Tongue (tissue), 2 donors: ENCODE data around the gene NAALADL2. TPM values are rescaled to one million over a fixed set of nuclear protein-coding genes. Genes with fewer than 3 reads are reported as not detected.

Experiments used
- DNase-seq: peaks from one replicate; pipeline ENCODE4 v3.0.0-alpha.2; 2015
- total RNA-seq: library from RNA; depleted of rRNA; stranded (reverse); fragments of >200 nt; gene quantifications from one replicate; pipeline ENCODE4 v1.2.3, GENCODE V29; 2014

Gene NAALADL2
- total RNA-seq, 1 donor from 2014 or later = 76.0 TPM

DNA sequence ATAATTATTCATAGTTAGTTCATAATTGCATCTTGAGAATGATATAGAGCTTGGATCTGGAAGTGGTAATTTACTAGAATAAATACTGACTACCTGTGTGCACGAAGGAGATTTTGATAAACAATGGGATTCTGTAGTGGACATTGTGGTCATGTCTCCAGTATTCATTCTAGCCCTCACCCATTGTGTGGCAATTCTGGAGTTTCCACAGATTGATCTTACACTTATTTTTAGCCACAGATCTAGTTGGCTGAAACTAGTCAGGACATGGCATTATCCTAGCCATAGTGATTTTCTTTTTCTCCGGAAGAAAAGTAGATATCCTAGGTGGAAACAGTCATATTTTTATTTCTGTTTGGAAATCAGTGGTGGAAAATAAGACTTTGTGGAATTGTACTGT is 833.1 kb downstream of the NAALADL2 start:
- no peak for DNase-seq

DNA sequence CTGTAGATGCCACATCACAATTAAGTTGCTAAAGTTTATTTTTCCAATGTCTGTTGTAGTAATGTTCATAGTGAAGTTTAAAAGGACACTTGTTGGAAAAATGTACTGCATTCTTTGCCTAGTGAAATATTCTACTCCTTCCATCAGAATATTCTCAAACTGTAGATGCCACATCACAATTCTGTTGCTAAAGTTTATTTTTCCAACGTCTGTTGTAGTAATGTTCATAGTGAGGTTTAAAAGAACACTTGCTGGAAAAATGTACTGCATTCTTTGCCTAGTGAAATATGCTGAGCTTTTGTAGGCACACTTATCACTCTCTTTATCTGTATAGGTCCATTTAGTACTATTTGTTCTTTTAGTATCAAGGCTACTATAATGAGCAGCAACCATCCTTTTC is 836.1 kb downstream of the NAALADL2 start:
- no peak for DNase-seq

DNA sequence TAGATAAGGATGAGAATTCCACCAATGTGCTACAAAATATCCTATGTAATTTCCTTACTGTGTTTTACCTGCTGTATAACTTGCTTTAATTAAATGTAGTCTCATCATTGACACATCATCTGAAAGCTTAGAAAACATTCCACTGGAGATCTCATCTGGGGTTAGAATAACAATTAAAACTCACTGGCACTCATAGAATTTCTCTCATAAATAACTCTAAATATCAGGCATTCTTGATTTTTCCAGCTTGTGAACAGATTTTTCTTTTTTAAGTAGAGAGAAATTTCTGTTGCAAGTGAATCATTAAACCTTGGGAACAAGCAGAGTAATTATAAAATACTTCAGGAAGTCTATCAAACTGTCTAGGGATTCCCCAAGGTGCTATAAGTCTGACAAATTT is 843.8 kb downstream of the NAALADL2 start:
- DNase-seq = no peak

DNA sequence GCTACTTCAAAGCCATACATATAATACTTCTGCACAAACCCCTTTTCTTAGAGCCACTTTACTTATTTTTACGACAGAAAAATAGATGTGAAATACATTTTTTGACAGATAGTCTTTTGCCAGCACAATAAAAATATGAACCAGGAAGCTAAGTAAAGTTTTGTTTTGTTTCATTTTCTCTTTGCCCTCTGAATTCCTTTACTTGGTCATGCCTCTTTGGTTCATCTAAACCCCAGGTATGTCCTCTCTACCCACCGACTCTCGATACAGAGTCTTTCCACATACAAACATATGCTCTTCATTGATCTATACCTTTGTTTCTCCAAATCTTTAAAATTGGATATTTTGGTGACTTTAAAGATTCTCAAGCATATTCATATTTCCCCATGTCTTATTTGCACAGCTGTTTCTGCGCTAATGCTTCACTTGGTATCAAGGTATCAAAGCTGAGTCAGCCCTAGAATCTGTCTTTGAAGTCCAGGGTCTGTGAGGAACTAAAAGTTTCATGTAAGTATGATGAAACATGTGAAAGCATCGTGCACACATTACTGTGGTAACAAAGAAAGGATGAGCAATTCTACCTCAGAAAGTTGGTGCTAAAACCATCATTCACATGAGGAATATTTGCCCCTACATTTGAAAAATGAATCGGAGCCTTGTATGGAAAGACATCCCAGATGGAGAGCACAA is 845.4 kb downstream of the NAALADL2 start:
- DNase-seq = no peak

DNA sequence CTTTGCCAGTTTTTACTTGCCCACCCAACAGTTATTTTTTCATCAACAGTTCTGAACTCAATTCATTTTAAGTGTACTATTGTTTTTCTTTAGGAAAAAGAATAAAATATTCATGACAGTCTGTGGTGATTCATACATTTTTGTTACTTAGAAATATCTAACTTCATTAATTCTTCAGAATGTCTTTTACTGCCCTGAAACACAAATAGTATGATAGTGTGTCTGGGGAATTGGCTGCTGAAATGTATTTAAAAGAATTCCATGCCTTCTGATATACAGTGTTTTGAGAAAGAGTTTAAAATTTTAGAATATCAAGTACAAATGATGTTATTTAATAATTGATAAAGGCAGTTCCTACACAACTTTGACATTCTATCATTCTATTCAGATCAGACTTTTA is 854.1 kb downstream of the NAALADL2 start:
- DNase-seq = no peak

DNA sequence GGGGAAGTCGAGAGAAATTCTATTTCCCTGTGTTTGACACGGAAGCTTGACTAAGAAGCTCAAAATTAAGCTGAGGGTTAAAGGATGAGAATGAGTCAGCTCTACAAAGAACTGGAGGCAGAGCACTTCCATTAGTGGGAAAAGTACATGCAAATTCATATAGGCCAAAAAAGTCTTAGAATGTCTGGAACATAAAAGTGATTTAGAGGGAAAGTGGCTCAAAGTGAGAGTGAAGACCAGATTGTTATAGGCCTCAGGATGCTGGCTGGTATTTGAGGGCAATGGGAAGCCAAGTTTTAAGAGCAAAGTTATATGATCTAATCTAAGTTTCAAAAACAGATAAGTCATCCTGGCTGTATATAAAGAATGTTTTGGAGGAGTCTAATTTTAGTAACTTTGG is 857.3 kb downstream of the NAALADL2 start:
- no peak for DNase-seq

DNA sequence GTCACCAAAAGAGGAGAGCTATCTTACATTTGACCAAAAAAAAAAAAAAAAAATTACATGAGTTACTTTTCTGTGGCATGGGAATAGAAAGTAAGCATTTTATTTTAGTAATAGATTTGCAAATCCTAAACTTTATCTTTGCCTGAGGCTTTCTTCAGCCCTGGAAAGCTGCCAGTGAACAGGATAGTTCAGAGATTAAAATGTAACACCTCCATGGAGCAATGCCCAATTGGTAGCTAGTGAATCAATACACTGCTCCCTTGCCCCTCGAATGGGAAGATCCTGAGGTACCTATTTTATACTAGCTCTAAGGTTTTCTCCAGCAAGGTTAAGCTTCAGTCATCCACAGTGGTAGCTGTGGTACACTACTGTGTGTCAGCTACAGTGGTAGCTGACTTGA is 867.1 kb downstream of the NAALADL2 start:
- DNase-seq = no peak

DNA sequence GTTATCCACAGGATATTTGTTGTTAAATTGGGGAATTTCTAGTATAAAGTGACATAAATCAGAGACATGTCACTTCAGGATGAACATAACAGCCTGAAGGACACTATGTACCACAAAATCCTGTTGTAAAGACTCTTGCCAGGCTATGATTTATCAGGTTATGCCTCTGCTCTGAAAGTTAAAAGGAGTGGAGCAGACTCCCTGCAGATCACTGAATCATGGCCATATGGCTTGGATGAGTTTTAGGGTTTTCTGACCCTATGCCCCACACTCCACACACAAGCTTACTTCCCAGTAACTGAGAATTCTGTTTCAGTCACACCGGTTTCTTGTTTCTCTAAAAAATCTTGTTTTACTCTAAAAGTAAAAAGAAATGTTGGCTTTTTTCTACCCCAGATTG is 869.4 kb downstream of the NAALADL2 start:
- DNase-seq = no peak

DNA sequence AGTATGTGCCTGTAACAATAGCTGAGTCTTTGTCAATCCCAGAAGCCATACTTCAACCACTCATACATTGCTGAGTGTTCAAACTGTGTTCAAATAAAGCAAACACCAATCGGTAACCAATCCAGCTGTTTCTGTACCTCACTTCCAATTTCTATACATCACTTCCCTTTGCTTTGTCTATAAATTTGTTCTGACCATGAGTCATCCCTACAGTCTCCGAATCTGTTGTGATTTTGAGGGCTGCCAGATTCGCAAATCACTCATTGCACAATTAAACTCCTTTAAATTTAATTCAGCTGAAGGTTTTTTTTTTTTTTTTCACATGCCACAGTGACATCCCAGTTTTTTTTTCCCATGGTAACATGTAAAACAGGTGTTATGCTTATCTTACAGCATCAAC is 870.3 kb downstream of the NAALADL2 start:
- DNase-seq = no peak

DNA sequence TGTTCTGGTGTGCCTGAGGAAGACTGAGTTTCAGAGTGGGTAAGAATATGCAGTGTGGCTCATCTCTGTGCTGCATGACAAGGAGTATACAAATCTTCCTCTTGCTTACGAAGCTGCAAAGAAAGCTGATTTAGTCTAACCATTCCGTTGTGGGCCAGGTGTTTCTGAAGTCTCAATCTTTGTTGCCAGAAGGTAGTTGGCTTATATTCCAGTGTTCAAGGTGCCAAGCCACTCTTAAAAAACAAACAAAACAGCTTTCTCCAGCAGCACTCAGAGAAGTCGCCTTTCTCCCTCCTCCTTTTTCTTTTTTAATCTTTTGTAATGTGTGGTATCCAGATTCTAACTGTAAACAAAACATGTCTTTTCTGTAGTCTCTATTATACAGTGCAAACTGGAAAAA is 872.4 kb downstream of the NAALADL2 start:
- peak; percentile 12 for DNase-seq

DNA sequence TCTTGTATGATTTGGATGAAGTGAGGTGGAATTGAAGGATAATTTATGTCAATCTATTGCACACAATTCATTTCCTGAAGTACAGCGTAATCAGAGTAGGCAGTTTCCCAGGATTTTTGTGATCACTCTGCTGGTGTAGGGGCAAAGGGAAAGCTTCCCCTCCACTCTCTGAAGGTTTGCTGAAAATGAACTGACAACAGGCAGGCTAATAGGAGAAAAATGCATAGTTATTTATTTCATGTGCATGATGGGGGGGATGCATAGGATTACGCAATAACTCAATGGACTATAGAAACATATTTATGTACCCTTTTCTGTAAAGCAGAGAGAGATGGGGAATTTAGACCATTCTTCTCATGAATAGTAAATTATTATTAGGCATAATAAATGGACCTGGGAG is 872.9 kb downstream of the NAALADL2 start:
- no peak for DNase-seq

DNA sequence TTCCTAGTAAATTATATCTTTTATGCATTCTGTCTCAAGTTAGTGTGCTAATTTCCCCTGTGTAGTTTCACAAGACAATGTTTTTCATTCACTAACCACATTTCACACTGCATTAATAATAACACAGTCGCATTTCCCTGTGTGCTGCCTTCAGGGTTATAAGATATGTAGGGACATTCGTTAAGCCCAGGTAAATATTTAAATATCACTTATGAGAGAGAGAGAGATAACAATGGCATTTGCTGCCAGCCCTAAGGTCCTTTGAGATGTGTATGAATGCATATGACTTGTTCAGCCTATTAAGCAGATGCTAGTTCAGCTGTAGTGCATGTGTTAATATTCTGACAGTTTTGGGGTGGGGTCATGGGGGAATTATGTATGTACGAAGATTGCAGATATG is 876.7 kb downstream of the NAALADL2 start:
- DNase-seq = no peak

DNA sequence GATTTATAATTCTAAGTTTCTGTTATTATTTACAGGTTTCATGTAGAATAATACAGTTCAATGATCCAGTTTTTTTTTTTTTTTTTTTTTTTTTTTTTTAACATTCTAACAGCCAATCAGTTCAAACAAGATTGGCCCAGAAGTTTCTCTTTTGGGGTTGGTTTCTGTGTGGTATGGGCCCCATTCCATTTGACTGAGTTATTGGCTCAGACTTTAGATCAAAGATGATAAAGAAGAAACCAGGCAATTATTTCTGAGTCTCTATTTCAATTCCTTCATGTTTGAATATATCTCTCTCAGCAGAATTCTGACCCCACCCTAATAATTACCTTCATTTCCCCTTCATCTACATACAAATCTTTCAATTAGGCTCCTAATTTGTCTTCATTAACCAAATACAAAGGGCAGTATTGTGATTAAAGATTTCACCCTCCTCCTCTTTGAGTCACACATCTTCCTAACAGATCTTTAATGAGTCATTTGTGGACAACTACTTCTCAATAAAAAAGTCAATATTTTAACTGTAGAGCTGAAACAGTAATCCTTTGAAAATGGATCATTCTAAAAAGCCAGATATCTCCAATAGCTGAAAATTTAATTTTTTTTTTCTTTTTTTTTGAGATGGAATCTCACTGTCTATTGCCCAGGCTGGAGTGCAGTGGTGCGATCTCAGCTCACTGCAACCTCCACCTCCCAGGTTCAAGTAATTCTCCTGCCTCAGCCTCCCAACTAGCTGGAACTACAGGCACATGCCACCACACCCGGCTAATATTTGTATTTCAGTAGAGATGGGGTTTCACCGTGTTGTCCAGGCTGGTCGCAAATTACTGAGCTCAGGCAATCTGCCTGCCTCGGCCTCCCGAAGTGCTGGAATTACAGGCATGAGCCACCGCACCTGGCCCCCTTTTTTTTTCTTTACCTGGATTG is 878.8 kb downstream of the NAALADL2 start:
- DNase-seq = no peak

DNA sequence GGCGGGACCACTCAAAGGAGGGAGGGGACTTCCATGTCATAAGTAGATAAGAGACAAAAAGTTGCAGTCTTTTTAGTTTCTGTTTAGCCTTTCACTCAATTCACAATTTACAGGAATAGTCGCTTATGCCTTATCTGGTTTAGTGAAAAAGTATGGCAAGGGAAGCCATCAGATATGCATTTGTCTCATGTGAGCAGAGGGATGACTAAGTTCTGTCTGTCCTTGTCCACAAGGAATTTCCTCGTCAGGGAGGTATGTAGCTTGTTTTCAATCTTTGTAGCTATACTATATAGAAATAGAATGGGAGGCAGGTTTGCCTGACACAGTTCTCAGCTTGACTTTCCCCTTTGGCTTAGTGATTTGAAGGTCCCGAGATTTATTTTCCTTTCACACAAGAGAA is 882.8 kb downstream of the NAALADL2 start:
- no peak for DNase-seq

DNA sequence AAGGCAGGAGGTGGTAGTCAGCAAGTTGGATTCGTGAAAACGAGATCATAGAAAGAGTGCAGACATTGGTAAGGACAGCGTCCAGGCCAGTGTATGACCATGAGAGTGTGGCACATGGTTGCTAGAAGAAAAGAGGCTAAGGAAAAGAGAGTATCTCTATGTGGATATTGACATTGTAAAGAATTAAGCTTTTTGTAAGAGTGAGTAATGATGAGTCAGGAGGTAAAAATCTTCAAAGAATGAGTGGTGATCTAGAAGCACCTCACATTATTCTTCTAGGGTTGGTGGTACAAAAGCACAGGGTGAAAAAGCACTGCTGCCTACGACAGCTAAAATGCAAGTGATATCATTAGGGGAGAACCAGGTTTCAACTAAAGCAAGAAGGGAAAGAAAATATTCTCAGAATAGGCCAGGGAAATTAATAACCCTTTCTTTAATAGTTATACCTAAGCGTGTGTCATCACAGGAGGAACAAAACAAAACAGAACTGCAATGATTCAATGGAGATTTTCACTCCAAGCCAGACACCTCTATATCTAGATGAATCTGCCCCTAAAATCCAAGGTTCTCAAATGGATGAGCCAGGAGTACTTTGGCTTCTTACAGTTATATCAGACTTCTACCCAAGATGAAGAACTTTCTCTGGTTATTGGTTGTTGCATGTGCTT is 884.7 kb downstream of the NAALADL2 start:
- DNase-seq = no peak

DNA sequence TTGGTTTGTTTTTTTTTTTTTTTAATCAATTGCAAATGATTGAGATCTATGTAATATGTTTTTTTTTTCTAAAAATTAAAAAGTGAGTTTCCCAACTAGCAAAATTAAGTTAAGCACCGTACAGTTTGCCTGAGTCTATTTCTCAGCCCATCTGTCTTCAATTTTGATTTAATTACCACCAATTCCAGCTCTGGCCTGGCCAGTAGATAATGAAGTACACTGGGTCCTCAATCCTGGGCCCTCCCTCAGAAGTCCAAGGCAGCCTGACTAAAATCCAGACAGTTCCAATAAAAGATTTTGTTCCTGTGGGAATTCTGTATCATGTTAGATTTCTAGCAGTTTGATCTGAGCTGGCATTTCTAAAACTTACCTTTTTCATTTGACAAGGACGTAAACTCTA is 887.2 kb downstream of the NAALADL2 start:
- DNase-seq = no peak

DNA sequence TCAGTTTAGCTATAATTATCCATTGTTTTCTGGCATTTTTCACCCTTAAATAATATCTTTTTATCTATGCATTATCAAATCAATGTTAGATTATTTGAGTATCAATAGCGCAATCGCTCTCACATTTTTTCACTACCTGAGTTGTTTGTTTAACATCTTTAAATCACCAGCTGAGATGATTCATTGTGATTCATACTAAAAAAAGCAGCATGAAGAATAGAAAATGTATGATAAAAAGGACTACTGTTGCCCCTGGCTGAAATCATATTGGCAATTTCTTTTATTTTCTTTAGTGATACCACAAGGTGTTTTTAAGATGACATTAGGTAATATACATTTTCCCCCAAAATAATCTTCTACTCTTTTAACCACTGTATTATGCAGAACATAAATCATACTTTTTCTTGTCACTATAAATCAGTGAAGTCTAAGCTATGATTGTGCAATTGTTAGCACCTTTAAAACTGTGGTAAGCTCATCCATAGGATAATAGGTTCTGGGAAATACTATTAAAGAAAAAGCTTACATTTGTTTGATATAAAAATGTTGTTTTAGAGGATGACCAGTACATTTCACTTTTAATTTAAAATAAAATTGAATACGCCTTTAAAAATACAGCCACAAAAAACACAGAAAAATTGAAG is 889.1 kb downstream of the NAALADL2 start:
- no peak for DNase-seq

DNA sequence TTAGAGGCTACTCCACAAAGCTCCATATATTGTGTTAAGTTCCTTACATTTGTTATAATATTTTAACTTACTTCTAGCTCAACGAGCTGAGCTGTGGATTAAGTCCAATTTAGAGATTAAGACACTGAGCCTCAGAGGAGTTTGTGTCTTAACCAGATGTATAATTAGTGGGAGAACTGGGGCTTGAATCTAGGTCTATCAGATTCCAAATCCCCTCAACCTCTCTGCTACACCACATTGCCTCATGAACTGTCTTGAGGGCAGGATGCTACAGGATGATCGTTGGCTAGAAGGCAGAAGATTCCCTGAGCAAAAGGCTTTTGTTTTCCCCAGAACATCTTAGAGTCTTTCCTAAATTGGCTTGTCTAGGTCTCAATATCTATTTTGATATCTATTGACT is 890.8 kb downstream of the NAALADL2 start:
- no peak for DNase-seq

DNA sequence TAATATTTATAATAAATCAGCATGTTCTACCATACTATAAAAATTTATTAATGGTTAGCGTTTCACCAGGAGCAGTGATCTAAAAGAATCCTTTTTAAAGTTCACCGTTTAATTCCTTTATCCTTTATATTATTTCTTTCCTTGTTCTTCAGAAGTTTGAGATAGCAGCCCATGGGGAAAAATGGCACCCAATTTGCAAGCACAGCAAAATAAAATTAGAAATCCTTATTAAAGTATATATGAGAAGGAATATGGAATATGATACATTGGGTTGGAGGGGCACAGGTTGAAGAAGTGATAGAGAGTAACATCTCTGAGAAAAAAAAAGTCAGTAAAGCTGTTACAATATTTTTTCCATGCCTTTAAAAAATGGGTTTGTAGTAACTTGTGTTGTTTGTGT is 892.0 kb downstream of the NAALADL2 start:
- no peak for DNase-seq

DNA sequence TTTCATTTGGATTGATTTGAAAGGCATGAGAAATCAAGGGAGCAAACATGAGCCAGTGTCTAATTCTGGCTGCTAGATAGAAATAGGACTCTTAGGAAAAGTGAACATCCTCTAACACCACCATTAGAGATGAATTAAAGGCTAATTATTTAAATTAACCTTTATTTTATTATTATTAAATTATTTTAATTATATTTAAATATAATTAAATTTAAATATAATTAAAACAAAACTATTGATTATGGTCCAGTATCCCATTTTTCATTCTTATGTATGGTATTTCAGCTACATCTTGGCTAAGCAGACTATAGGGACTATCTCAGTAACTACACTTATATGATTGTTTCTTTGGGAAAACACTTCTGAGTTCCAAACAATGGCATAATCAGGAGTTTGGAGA is 904.8 kb downstream of the NAALADL2 start:
- DNase-seq = no peak

DNA sequence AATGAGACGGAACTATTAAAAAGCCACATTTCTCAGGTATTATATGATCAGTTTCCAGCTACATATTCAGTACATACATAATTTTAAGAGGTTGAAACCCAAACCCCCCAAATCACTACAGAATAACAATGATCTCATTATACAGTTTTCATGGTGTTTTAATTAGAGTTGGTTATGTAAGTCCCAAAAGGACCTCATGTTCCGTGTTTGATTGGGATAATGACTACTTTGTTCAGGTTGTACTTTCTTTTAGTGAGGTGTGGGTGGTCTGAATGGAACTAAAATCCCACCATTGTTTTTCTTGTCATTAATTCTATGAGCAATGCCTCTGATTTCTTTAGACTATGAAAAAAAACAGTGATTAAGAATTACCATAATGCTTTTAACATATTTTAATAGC is 905.6 kb downstream of the NAALADL2 start:
- DNase-seq = peak; percentile 5

DNA sequence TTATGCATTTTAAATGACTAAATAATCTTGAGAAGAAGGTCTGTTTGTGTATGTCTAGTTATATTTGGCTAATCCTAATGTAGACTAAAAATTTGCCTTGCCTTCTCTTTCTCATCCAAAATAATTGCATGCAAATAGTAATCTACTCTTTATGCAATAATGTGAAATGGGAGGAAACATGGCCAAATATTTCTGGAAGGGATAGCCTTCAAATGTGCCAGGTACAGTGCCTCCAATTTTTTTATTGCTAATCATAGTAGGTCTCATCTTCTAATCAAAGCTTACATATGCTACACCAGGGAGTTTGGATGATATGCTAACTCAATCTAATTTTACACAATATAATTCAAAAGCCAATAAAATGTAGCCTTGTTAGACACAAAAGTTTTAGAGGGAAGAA is 911.3 kb downstream of the NAALADL2 start:
- no peak for DNase-seq

DNA sequence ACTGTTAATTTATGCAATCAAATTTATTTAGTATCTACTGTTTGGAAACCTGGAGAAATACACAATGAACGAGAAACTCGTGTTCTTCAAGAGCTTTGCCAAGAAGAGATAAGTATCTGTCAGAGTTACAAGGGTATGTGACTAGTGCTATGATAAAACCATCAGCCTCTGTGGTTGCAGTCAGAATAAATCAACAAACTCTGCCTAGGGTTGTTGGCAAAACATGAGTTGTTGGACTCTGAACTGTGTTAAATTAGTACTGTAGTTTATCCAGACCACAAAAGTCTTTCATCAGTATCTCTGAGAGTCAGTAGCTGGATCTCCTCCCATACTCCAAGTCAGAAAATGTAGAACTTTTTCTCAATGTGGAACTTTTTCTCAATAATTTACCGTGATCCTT is 918.4 kb downstream of the NAALADL2 start:
- no peak for DNase-seq
